T-helper 17 cell (primary cell): ENCODE measurements around the gene NRN1. TPM values are rescaled to one million over a fixed set of nuclear protein-coding genes. Genes with fewer than 3 reads are reported as not detected.

Source experiments
- ATAC-seq: fragments of 150-1000 bp; cut with Tn5 transposase; 2 replicates; pipeline ENCODE4 v1.10.0; 2021; ENCODE audit warnings: mild to moderate bottlenecking, moderate library complexity
- DNase-seq, 3 donors: peaks; one replicate each; pipeline versions ENCODE4 v3.0.0 to v3.0.0-alpha.2; 2020 to 2021
- H3K9me3 ChIP-seq: one replicate; pipeline ENCODE4 v1.7.0; 2013; ENCODE audit warnings: low read length, mild to moderate bottlenecking; ENCODE audit not compliant: control insufficient read depth, poor library complexity, severe bottlenecking
- H3K27ac Mint-ChIP-seq: one replicate; pipeline ENCODE4 v1.8.0; 2022; ENCODE audit warnings: mild to moderate bottlenecking, moderate library complexity, mixed read lengths
- H3K27me3 Mint-ChIP-seq: one replicate; pipeline ENCODE4 v1.8.0; 2022; ENCODE audit warnings: mixed read lengths
- H3K36me3 Mint-ChIP-seq: one replicate; pipeline ENCODE4 v1.8.0; 2022; ENCODE audit warnings: low read depth, mixed read lengths
- H3K4me1 Mint-ChIP-seq: one replicate; pipeline ENCODE4 v1.8.0; 2022; ENCODE audit warnings: mild to moderate bottlenecking, mixed read lengths
- H3K4me3 Mint-ChIP-seq: one replicate; pipeline ENCODE4 v1.8.0; 2022; ENCODE audit warnings: mild to moderate bottlenecking, moderate library complexity, mixed read lengths
- total RNA-seq, 4 donors: library from RNA in 2 of 4; stranded (reverse) in 2 of 4; gene quantifications; one replicate each; pipeline ENCODE4 v1.2.3 and lab custom pipeline; 2022 to 2026

NRN1 gene
- total RNA-seq, 2 donors from 2014 or later: 0.31 TPM; not detected in 1

DNA sequence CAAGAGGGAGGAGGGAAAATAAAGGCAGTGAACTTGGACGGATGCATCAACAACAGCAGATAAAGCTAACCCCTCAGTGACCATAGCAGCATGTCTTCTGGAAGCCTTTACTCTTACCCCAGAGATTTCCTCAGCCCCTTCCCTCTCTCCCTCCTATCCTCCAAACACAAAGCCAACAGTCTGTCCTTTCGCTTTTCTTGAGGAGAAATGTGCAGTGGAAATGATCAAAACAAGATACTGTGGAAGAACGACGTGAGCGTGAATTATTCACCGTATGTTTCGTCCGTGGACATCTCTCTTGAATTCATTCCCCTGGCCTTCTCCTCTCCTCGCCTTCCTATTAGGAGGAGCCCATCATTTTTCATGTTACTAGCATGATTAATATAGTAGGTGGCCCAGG, 8.5 kb downstream of the NRN1 start:
- no peak for ATAC-seq
- Mint-ChIP-seq H3K27ac (peak overlapping the region; percentile 66), H3K27me3 (peaks cover 93% of the 10 kb centered on the region), H3K4me3 (peak overlapping the region; percentile 74), H3K4me1 (peaks cover 49% of the 10 kb centered on the region), H3K36me3 (peaks cover 15% of the 10 kb centered on the region)
- DNase-seq: no peak
- H3K9me3 ChIP-seq: peaks cover 10% of the 10 kb centered on the region

DNA sequence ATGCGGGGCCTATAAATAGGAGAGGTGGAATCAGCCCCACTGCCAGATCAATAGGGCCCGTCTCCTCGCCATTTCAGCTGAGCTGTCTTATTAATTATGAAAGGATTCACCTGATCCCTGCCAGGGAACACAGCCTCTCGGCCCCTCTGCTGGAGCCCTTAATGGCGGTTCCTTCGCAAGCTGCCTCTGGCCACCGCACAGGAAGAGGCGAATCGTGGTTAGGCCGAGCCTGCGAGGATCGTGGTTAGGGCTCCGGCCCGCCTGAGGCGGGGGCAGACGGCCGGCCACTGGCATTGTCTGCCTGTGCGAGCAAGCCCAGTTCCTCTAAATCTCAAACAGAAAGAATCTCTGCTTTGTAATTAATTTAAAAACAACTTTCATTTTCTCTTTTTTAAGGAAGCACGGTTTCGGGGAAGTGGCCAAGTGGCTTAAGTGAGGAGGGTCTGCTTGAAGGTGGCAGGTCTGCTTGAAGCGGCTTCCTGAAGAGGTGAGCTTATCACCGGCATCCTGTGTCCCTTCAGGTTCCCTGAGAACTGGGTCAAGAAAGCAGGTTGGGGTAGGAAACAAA, 9.2 kb downstream of the NRN1 start:
- peaks cover 12% of the 10 kb centered on the region for H3K36me3 Mint-ChIP-seq
- H3K27me3 Mint-ChIP-seq: peaks cover 93% of the 10 kb centered on the region
- peaks cover 8% of the 10 kb centered on the region for H3K9me3 ChIP-seq
- ATAC-seq: no peak
- peaks cover 44% of the 10 kb centered on the region for H3K4me1 Mint-ChIP-seq
- peak overlapping the region; percentile 90 for H3K4me3 Mint-ChIP-seq
- no peak for DNase-seq
- H3K27ac Mint-ChIP-seq: peak overlapping the region; percentile 66

DNA sequence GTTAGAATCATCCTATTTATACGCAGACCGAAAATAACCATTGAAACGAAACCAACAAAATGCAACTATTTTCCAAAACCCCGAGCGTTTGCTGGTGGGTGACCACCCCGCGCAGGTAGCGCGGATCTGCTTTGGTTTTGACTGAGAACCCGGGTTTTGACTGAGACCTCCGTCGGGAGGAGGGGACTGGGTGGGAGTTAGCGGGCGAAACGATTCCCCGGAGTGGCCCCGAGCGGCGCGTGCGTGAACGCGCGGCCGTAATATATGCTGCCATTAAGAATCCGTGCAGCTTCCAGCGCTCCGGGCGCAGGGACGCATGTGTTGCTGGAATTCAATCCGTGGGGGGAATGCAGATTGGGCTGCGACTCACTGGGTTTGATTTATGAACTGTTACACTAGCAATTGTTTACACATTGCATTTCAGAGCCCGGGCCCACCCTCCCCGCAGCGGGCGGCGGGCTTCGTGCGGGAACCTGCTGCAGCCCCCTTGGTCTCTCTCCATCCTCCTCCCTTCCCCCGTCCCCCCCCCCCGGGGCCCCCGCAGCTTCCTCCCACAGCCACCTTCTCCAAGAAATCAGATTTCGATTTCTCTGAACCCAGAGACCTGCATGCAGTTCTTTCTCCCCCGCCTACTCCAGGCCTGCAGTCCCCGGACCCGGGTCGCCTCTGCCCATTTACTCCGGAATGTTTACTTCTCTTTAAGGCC, 9.9 kb downstream of the NRN1 start:
- no peak for DNase-seq

DNA sequence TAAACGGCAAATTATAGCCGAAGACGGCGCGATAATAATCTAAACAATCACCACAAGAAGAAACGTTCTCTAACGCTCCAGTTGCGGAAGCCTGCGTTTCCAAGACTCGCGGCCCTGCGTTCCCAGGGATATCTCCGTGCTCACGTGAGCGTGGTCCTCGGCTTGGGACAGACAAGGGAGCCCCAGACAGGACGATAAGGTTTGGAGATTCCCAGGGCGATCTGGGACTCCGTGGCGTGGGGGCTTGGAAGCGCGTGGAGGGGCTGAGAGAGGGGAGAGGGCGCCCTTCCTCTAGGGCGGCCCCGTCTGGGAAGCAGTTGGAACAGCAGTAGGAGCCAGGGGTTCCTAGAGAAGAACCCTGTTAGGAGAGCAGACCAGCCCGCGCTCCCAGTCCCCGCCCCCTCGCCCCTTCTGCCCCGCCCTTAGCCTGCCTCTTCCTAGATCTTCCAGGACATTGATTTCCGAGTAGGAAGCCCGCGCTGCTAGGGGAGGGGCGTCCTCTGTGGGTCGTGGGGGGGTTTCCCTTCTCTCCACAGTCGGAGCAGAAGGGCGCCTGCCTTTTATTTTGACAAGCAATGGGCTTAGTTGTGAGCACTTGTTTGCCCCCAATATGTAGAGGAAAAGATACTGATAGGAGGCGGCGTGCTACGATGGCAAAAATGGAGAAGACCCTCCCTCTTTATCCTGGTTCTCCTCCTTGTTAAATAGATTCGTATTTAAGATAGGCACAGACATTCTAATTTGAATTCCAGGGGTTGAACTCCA, 10.6 kb downstream of the NRN1 start:
- Mint-ChIP-seq H3K27ac (peak overlapping the region; percentile 87), H3K36me3 (peaks cover 12% of the 10 kb centered on the region), H3K4me1 (peaks cover 37% of the 10 kb centered on the region), H3K4me3 (peak overlapping the region; percentile 90), H3K27me3 (peaks cover 93% of the 10 kb centered on the region)
- no peak for DNase-seq
- no peak for ATAC-seq
- peaks cover 8% of the 10 kb centered on the region for H3K9me3 ChIP-seq

More for the DNA sequence above, 9.9 kb downstream of the NRN1 start:
- H3K27ac Mint-ChIP-seq: no peak overlapping the region
- peak; percentile 51 for ATAC-seq
- H3K9me3 ChIP-seq: peaks cover 8% of the 10 kb centered on the region
- peak overlapping the region; percentile 90 for H3K4me3 Mint-ChIP-seq
- peaks cover 43% of the 10 kb centered on the region for H3K4me1 Mint-ChIP-seq
- H3K36me3 Mint-ChIP-seq: peaks cover 12% of the 10 kb centered on the region
- peaks cover 93% of the 10 kb centered on the region for H3K27me3 Mint-ChIP-seq

DNA sequence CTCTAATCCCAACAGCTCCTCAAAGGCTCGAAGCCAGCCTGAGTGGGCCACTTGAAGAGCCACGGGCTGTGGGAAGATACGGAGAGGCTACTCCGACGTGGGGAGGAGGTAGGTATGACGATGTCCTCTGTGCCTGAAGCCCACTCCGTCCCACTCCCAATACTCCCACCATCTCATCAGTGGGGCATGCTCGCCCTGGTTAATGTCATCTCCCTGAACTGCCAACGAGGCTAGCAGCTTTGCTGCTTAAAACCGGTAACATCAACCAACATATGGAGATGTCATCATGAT, 11.1 kb downstream of the NRN1 start:
- H3K4me1 Mint-ChIP-seq: peaks cover 37% of the 10 kb centered on the region
- H3K27ac Mint-ChIP-seq: peak overlapping the region; percentile 87

DNA sequence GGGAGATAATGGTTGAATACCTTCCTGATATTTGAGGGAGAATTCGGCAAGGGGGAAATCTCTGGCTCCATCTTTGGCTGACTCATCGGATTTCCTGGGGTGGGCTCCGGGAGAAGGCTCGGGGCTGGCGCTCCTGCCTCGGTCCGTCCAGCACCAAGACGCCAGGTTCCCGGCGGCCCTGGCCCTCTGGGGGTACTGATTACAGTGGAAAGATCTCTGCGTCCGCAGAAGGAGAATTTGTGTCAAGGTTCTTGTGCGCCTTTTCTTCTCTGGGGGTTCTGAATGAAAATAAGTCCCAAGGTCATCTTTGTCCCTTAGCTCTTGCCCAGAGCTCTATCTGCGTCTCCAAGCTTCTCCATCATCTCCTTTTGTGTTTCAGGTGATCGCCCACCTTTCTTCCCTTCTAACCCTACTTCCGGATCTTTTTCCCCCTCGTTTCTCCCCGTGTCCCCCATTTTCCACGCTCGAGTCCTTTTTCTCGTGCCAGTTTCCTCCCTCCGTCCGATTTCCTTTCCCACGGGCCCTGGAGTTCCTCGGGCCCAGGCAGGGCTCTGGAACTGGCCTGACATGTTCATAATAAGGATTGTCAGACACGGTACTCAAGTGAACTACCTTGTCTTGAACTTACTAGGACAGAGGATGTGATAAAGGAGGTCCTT, 11.6 kb downstream of the NRN1 start:
- Mint-ChIP-seq H3K27ac (peak overlapping the region; percentile 87), H3K4me1 (peaks cover 35% of the 10 kb centered on the region), H3K4me3 (peak overlapping the region; percentile 90), H3K36me3 (peaks cover 12% of the 10 kb centered on the region), H3K27me3 (peaks cover 98% of the 10 kb centered on the region)
- ATAC-seq (no peak), DNase-seq (no peak)
- H3K9me3 ChIP-seq: peaks cover 3% of the 10 kb centered on the region

More for the DNA sequence above, 11.1 kb downstream of the NRN1 start:
- peaks cover 96% of the 10 kb centered on the region for H3K27me3 Mint-ChIP-seq
- H3K9me3 ChIP-seq: peaks cover 7% of the 10 kb centered on the region
- H3K36me3 Mint-ChIP-seq: peaks cover 12% of the 10 kb centered on the region
- DNase-seq: no peak
- no peak for ATAC-seq
- peak overlapping the region; percentile 90 for H3K4me3 Mint-ChIP-seq

DNA sequence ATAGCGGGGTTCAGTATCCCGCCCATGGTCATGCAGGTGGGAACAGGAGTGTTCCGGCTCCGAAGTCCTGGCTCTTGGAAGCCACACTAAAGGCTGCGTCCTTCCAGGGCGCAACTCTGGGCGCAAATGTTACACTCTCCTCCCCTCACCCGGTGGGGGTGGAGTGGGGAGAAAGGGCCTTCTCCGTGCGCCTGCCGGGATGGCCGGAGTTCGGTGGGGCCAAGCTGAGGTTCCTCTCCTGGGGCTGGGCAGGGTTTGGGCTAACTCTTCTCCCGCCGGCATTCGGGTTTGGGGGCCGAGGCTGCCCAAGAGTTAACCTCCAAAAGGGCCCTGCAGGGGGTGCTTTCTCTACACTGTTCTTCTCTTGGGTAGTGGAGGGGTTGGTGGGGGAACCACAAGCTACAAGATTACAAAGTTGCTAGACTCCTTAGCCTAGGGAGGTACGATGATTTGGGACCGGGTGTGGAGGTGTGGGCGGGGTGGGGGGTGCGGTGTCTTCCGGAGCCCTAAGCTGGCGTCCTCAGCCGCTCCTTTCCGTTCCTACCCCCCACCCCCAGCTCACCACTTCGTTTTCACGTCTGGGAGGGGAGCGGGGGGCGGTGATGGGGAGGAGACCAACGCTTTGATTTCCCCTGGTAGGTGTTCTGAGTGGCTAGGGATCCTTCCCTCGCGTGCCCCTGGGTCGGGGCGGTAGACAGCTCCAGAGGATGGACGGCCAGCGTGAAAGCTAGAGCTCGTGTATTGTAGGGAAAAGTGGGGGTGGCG, 12.3 kb downstream of the NRN1 start:
- no peak for ATAC-seq
- peaks cover 98% of the 10 kb centered on the region for H3K27me3 Mint-ChIP-seq
- no peak overlapping the region for H3K4me3 Mint-ChIP-seq
- peaks cover 28% of the 10 kb centered on the region for H3K4me1 Mint-ChIP-seq
- peaks cover 15% of the 10 kb centered on the region for H3K36me3 Mint-ChIP-seq
- peaks cover 3% of the 10 kb centered on the region for H3K9me3 ChIP-seq
- DNase-seq: no peak
- H3K27ac Mint-ChIP-seq: no peak overlapping the region

DNA sequence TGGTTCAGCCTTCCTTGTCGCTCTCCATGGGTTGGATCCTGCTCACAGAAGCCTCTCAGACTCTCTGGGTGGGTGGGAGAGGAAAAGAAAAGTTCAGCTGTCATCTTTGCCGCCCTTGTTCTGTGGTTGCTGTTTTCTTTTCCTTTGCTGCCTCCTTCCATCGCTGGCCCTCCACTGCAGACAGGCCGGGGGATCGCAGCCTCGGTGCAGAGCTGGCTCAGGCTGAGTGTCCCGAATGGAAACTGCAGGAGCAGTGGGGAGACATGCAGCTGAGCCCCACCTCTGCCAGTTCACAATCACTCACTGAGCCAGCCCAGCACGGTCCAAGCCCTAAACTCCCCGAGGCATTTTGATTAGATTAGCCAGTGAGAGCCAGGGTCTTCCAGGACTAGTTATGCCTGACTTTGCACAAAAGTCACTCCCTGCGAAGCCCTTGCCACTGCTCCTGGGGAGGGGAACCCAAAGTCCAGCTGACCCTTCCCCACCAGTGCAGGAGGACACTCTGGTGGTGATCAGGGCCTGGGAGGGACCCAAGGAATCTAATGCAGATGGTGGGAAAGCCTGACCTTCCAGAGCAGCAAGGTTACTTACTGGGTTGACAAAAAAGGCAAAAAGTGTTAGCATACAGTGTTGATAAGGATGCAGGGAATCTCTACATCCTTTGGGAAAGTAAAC, 14.0 kb downstream of the NRN1 start:
- Mint-ChIP-seq H3K4me1 (peaks cover 23% of the 10 kb centered on the region), H3K36me3 (peaks cover 15% of the 10 kb centered on the region)
- ATAC-seq: no peak

DNA sequence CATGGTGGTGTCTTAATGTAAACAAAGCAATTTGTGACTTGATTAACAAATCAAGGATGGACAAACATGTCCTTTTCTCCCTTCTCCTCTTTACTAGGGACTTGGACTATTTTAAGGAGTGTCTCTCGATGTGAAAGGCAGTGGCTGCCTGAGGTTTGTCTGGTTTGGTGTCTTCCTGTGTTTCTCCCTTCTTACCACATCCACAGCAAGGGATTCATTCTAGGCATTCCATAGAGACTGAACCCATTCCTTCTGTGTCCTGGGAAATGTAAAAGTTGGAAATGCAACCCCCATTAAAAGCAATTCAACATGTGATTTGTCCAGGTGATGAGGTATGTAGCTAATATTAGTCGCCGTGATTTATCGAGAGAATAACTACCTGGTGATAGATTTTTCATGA, 15.9 kb downstream of the NRN1 start:
- Mint-ChIP-seq H3K4me3 (no peak overlapping the region), H3K27me3 (peaks cover 88% of the 10 kb centered on the region), H3K36me3 (peaks cover 14% of the 10 kb centered on the region), H3K4me1 (peaks cover 11% of the 10 kb centered on the region), H3K27ac (no peak overlapping the region)
- H3K9me3 ChIP-seq: peaks cover 2% of the 10 kb centered on the region
- DNase-seq: no peak
- ATAC-seq: no peak

More for the DNA sequence above, 14.0 kb downstream of the NRN1 start:
- Mint-ChIP-seq H3K27me3 (peaks cover 99% of the 10 kb centered on the region), H3K27ac (no peak overlapping the region), H3K4me3 (no peak overlapping the region)
- H3K9me3 ChIP-seq: peaks cover under 1% of the 10 kb centered on the region
- no peak for DNase-seq

DNA sequence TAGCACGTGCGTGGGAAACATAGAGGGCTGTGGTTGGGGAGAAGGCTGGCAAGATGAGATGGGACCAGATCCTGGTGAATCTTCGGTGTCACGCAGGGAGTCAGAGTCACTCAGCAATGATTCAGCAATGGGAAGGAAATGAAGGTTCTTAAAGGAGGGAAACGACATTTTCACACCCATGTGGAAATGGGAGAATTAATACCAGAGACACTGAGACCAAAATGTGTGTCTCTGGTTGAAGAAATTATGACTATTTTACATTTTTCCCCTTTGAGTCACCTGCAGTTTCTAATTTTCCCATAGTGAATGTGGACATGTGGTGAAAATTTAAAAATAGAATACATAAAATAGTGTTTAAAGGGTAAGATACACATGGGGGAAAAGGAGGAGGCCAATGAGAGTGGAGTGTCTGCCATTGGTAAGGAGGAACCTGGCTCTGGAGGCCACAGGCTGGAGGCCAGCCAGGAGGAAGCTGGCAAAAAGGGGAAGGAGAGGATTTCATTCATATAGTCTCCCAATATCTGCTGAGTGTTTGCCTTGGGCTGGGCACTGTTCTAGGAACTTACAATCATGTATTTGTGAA, 17.5 kb downstream of the NRN1 start:
- H3K27ac Mint-ChIP-seq: no peak overlapping the region
- no peak for ATAC-seq
- H3K27me3 Mint-ChIP-seq: peaks cover 74% of the 10 kb centered on the region
- H3K4me1 Mint-ChIP-seq: peaks cover 4% of the 10 kb centered on the region
- H3K4me3 Mint-ChIP-seq: no peak overlapping the region
- peaks cover 9% of the 10 kb centered on the region for H3K36me3 Mint-ChIP-seq
- DNase-seq: no peak
- peaks cover 2% of the 10 kb centered on the region for H3K9me3 ChIP-seq

DNA sequence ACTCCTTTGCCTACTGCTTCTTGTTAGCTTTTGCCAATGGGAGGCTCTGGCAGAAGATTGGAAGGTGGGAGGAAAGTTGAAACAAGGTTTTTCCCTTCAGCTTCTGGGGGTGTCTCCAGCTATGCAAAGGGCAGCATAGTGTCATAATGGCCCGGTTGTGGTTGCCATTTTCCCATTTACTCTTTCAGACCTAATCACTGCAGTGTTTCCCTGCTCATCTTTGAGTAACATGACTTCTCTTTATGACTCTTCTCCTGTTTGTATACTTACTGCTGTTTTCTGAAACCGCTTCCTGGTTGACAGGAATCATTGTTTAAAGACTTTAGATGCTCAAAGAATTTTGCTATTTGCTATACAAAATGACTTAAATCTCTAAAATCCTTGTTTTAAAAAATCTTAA, 19.9 kb downstream of the NRN1 start:
- Mint-ChIP-seq H3K27ac (peak overlapping the region; percentile 2), H3K4me3 (peak overlapping the region; percentile 9), H3K36me3 (peaks cover 9% of the 10 kb centered on the region), H3K27me3 (peaks cover 56% of the 10 kb centered on the region), H3K4me1 (peaks cover 10% of the 10 kb centered on the region)
- DNase-seq (no peak), ATAC-seq (no peak)
- peaks cover 2% of the 10 kb centered on the region for H3K9me3 ChIP-seq
